GM21447 (cell line): Measurements from ENCODE around the gene TRIM59.

ENCODE experiments used
- ATAC-seq: cut with Tn5 transposase; IDR thresholded peaks from one replicate; pipeline ENCODE4 v1.9.1; 2021; ENCODE audit not compliant: unreplicated experiment

The TRIM59 gene, protein sequence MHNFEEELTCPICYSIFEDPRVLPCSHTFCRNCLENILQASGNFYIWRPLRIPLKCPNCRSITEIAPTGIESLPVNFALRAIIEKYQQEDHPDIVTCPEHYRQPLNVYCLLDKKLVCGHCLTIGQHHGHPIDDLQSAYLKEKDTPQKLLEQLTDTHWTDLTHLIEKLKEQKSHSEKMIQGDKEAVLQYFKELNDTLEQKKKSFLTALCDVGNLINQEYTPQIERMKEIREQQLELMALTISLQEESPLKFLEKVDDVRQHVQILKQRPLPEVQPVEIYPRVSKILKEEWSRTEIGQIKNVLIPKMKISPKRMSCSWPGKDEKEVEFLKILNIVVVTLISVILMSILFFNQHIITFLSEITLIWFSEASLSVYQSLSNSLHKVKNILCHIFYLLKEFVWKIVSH

DNA sequence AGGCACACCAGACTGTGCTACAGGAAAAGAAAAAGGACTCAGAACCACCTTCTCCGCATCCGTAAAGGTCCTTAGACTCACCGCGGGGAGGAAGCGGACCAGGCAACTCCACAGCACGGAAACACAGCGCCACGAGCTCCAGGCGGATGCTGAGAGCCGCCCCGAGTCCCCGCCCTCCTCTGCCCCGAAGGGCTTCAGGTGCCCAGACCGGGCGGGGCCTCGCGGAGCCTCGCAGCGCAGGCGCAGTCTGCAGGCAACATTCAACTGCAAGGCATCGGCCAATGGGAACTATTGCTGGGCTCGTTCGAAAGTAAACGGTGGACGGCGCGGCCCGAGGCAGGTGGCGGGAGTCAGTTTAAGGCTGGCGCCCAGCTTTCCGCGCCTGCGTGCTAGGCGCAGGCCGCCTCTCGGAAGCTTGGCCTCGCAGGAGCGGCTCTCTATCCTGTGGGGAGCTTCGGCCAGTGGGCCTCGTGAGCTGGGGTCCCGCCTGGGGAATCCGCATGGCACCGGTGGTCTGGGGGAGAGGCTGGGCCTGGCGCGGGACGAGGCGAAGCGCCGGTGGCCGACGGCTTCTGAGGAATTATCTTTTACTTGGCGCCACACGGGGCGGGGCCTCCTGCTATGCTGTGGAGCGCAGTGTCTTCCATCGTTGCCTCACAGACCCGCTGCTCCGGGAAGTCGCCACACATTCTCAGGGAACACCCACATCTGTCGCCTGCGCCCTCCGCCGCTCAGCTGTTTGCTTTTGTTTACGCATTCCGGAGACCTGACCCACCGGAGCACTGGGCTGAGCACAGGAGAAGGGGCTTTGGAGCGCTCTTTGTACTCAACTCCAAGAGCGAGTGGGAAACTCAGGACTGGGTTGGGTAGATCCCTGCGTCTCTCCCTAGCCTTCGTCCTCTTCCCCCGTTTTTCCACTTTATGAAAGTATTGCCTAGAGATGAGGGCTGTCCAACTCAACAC is at the start of gene TRIM59:
TRIM59 (minus strand) TSS at position 151 of the 963 bp plus-strand sequence. CDS start 10,603 bp downstream, outside the sequence.
- peak; percentile 88 for ATAC-seq

DNA sequence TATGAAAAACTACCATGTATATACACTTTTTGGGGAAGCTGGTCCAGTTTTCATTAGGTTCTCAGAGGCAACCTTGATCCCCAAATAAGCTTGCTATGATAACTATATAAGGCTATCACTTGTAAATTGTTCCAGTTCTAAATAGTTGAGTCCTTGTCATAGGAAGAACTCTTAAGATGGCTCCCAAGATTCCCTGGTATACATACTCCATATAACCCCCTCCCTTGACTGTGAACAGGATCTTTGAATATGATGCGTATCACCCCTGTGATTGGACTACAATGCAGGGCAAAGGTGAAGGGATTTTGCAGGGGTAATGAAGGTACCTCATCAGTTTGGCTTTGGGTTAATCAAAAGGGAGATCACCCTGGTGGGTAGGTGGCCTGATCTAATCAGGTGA is 48.6 kb upstream of the TRIM59 start:
- ATAC-seq: no peak

DNA sequence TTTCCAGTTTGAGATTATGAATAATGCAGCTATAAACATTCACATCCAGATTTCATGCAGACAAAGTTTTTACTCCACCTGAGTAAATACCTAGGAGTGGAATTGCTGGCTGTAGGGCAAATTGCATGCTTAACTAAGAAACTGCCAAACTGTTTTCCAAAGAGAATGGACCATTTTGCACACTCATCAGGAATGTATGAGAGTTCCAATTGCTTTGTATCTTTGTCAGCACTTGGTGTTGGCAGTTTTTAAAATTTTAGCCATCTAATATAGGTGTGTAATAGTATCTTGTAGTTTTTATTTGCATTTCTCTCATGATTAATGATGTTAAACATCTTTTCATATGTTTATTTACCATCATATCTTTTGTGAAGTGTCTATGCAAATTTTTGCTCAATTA is 40.6 kb upstream of the TRIM59 start:
- ATAC-seq: no peak

DNA sequence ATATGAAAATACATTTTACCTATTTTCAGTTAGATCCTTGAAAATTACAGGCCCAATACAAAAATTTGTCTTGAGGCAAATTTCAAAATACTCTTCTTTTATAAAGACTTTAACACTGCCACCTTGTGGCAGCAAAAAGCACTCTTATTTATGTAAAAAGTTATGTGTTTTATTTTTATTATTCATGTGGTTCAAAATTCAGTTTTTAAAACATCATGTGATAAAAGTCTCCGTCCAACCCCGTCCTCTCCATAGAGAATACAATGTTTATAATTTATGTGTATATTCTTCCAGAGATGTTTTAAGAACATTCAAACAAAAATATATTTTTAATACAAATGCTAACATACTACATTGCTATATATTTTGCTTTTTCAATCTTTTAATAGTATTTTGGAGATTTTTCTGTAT is 36.9 kb upstream of the TRIM59 start:
- ATAC-seq: no peak

DNA sequence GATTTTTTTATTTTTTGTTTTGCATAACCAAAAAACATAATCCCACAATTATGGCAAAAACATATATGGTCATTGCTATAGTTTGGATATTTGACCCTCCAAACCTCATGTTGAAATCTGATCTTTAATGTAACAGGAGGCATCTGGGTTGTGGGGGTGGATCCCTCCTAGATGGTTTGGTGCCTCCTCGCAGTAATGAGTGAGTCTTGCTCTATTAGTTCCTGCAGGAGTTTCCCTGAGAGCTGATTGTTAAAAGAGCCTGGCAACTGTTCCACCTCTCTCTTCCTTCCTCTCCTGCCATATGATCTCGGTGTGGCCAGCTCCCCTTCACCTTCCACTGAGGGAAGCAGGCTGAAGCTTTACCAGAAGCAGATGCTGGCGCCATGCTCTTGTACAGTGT is 33.2 kb upstream of the TRIM59 start:
- no peak for ATAC-seq

DNA sequence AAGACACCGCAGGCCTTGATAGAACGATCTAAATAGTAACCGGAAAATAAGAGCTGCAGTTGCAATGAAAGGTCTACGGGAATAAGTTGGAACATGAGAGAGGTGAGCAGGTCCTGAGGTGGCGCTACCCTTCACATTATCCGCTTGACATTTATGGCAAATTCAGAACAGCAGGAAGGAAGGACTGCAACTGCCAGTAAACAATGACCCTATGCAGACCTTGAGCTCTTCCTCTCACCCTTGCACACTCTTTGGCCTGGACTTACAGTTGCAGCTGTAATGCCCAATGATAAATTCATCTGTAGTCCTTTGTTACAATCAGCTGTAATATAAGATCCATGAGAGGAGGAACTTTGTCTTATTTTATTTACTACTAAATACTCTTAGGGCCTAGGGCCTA is 32.3 kb upstream of the TRIM59 start:
- no peak for ATAC-seq

DNA sequence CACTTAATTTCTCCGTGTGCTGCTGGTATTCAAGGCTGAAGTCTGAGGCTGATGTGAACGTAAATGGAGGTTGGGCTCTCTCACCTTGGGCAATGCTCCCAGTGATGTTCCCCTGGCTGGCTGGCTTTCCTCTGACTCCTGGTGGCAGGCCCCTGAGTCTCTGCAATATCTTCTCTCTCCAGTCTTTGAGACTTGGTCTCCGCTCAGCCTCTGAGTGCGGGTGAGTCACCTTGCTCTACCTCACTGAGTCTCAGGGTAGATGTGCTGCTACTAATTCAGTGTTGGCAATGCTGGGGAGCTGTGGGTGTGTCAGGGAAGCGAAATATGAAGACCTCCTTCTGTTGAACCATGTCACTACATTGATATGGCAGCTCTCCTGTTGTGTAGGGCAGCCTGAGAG is 31.3 kb upstream of the TRIM59 start:
- no peak for ATAC-seq

DNA sequence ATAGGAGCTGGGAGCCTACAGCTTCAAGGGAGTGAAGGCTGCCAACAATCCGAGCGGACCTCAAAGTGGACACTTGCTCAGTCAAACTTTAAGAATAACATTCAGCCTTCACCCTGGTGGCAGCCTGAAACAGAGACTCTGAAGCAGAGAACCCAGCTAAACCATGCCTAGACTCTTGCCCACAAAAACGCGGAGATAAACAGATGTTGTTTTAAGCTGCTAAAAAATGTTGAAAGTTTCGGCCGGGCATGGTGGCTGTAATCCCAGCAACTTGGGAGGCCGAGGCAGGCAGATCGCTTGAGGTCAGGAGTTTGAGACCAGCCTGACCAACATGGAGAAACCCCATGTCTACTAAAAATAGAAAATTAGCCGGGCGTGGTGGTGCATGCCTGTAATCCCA is 29.8 kb upstream of the TRIM59 start:
- no peak for ATAC-seq

DNA sequence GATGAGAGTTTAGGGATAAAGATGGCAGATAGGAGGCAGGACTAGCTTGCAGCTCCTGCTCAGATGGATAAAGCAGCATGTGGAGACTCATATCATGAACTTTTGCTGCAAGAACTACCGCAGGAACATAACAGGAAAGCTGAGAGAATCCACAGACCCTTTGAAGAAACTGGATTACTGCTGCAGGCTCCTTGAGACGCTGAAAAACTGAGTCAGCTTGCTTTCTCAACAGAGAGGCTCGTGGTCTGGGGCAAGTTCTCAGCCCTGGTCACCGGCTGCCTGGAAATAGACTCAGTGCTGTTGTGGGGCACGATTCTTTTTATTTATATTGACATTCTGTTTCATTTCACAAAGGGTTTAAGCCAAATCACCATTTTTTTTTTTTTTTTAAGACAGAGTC is 28.8 kb upstream of the TRIM59 start:
- no peak for ATAC-seq

DNA sequence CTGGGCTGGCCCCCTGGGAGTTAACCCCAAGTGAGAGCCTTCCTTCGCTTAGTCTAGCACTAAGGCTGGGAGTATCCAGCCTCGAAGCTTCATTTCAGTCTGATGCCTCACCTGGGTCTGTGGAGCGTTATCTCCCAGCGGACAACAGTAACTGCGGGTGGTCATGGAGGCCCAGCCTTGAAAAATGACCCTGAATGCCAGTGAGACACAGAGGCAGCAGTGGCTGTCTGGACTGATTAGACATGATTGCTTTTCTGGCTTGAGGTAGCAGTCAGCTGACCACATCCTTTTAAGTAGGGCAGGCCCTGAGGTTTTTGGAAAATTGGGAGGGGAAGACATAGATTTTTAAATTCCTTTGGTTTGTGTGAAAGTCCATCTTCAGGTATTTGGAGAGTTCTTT is 28.2 kb upstream of the TRIM59 start:
- ATAC-seq: no peak

DNA sequence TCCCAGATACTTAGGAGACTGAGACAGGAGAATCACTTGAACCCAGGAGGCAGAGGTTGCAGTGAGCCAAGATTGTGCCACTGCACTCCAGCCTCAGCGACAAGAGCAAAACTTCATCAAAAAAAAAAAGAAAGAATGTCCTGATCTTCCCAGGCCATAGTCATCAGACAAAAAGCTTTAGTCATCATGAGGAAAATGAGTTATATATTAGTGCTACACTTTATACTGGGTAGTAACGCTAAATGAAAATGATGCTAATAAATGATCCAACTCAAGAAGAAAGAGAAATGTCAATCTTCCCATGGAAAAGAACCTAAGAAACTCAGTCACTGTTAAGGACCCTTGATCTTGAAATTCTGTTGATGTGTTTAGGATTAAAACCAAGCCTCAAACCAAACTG is 26.3 kb upstream of the TRIM59 start:
- ATAC-seq: no peak

DNA sequence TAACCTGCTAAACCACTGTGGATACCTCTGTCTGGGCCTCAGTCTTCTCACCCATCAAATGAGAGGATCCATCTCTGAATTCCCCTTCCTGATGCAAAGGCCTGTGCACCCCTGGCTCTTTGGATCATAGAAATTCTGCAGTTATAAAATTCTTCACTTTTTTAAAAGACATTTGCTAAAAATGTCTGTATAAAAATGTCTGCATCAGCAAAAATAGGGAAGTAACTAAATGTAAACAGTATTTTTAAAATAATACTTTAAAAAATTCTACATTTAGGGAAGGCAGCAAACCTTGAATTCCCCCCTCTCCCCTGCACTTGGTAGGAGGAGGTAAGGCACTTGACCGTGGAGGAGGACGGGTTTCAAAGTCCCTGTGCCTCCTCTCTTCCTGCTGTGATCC is 25.6 kb upstream of the TRIM59 start:
- no peak for ATAC-seq

DNA sequence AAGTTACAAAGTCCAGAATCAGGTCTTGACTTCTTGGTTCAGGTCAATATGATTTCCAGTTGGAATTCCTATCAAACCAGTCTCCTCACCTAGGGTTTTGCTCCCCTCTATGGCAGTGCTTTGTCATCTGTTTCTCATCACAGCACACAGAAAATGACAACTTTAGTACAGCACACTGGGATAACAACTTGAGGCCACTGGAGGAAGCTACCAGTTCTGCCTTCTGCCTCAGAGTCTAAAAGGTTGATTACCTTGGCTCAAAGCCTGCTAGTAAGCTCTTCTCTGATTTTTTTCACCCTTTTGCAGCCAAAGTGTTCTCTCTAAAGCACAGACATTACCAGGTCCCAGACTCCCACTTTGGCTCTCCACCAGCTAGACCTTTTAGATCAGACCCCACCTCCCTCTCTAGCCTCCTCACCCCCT is 24.8 kb upstream of the TRIM59 start:
- no peak for ATAC-seq

DNA sequence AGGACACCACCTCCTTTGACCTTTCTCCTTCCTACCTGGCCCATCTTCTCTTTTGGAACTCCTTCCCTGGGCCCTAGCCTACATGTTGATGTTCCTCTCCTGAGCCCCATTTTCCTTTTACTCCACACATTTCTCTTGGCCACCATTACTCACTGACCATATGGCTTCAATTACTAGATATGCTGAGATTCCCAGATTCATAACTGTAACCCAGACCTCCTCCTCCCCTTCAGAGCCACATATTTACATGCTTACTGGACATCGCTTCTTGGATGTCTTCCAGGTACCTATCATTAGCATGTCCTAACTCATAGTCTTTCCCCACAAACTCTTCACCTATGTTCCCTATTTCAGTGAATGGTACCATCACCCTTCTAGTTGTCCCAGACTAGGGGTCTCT is 24.4 kb upstream of the TRIM59 start:
- no peak for ATAC-seq

DNA sequence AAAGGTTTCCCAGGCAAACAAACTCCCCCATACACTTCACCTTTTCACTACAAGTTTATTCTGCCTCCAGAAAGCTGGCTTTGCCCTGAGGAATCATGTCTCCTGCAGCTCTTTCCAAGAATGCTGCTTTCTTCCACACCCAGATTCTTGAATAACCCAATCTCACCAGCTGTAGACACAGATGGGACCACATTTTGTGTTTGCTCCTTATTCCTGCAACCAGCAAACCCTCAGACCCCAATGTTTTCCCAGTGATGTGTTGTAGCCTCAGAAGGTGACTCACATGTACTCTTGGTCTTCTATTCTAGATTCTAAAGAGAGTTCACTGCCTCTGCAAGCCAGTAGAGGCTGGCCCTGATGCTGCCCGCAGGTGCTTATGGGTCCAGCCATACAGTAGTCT is 23.6 kb upstream of the TRIM59 start:
- ATAC-seq: no peak

DNA sequence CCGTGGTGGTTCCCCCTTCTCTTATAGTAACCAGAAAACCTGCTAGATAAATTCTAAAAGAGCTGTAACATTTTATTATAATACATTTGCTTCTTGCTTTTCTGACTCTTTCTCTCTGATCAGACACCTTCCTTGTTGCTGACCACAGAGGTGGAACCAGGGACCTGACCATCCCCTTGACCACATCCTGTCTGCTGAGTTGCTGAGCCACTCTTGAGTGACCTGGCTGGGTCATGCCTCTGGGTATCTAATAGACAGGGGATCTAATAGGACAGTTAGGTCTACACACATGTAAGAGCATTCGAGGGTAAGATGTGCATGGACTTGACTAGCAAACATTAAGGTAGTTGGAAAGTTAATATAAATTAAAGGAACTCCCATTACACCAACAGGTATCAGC is 22.8 kb upstream of the TRIM59 start:
- ATAC-seq: peak; percentile 73

DNA sequence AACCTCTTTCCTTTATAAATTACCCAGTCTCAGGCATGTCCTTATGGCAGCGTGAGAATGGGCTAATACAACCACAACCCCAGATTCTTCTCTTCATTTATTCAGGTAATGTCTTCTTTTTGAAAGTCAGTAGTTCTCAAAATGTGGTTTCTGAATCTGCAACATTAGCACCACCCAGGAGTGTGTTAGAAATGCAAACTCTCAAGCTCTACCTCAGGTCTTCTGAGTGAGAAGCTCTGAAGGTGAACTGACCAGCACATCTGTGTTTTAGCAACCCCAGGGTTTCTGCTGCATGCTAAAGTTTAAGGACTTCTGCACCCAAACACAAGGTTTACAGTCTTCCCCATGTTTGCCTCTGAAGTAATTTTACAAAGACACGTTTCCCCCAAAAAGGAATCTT is 22.3 kb upstream of the TRIM59 start:
- no peak for ATAC-seq

DNA sequence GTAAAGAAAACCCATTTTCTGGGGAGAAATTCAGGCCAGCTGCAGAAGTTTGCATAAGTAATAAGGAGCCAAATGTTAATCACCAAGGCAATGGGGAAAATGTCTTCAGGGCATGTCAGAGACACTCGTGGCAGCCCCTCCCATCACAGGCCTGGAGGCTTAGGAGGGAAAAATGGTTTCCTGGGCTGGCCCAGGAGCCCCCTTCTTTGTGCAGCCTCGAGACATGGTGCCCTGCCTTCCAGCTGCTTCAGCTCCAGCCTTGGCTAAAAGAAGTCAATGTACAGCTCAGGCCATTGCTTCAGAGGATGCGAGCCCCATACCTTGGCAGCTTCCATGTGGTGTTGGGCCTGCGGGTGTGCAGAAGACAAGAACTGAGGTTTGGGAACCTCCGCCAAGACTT is 20.6 kb upstream of the TRIM59 start:
- ATAC-seq: no peak

DNA sequence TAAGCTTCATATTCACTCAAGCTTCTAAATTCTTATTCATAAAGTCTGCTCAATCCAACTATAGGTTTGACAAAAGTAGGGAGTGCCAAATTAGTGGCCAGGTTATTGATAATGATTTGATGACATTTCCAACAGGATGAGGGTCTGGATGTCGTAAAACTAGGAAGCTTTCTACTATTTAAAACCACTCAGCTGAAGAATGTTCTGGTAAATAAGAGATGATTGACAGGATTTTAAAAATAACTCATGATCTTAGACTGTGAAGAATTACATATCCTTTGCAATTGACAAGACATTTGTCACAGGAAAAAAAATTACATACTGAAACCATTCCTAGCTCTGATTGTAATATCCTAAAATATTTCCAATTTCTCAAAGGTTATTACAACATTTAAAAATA is 15.4 kb upstream of the TRIM59 start:
- no peak for ATAC-seq

DNA sequence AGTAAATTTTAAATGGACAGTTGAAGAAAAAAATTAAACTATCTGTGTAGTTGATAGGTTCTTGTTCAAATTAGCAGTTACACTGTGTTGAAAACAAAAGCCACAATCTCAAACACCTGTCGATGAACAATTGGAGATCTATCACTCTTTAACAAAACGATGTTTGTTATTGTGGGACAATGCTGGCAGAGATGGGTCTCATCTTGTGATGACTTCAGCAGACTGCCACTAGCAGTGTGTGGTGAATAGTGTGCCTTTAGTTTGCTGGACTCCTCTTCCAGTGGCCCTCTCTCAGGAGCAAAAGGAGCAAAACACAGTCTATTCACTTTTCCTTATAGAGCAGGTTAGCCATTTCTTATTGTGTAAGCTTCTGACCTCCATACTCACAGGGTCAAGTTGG is 14.7 kb upstream of the TRIM59 start:
- ATAC-seq: no peak

DNA sequence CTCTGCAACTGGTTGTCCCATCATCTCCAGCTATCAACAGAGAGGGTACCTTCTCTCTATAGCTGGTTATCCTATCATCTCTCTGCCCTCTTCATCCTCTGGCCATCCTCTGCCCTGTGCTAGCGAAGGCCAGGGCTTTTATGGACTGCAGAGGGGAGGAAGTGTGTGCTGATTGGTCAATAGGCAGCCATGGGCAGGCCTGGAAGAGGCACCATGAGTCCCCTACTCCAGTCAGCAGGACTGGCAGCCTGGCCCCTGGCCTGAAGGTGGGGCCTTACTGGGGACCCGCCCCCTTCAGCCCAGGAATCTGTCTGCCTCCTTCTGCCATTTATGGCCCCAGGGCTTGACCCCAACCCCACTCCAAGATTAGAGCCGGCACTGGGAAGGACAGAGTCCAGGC is 10.4 kb upstream of the TRIM59 start:
- no peak for ATAC-seq

DNA sequence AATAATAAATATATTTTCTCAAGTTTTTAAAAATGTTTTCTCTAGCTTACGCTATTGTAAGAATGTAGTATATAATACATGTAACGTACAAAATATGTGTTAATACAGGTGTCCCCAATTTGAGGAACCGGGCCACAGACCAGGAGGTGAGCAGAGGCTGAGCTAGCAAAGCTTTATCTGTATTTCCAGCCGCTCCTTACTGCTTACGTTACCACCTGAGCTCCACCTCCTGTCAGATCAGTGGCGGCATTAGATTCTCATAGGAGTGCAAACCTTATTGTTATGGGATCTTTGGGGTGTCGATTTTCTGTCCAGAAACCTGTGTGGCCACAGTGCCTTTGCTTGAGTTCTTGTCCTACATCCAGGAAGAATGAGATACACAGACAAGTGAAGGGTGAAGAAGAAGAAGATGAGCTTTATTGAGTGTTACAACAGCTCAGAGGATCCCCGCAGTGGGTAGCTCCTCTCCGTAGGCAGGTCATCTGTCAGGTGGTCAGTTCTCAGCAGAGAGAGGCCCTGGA is 9.9 kb upstream of the TRIM59 start:
- no peak for ATAC-seq
